Ovary (tissue), 3 donors: ENCODE measurements around the gene PDK2.

Experiments used
- POLR2A ChIP-seq: fragments of 450-650 bp; IDR thresholded peaks from one replicate; pipeline ENCODE4 v1.6.1; 2017; ENCODE audit warnings: antibody characterized with exemption, mild to moderate bottlenecking, moderate library complexity
- TF ChIP-seq, protein P1 (sequence below), 3 donors: fragments of 450-650 bp in 2 of 3; fragments of 200-600 bp in 1 of 3; IDR thresholded peaks; one replicate each; pipeline versions ENCODE4 v1.5.1 to v1.8.0; 2016 to 2022; ENCODE audit warnings: antibody characterized with exemption in 3 of 3, mild to moderate bottlenecking in 1 of 3
- donor health status: DM: no; HTN: no; CAD: no.

DNA sequence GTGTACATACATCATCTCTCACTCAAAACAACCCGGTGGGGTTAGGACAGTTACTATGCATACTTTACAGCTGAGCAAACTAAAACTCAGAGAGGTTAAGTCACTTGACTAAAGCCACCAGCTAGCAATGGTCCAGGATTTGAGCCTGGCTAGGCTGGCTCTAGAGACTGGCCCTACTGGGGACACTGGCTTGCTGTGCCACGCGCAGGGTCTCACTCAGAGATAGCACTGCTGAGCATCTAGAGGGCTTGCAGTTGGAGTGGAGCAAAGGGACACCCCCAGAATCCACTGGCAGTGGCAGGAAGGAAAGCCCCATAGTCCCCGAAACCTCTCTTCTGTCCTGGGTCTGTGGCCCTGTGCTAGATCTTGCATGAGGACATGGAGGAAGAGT is 23.7 kb downstream of the PDK2 start:
- TF ChIP-seq, protein P1, sequence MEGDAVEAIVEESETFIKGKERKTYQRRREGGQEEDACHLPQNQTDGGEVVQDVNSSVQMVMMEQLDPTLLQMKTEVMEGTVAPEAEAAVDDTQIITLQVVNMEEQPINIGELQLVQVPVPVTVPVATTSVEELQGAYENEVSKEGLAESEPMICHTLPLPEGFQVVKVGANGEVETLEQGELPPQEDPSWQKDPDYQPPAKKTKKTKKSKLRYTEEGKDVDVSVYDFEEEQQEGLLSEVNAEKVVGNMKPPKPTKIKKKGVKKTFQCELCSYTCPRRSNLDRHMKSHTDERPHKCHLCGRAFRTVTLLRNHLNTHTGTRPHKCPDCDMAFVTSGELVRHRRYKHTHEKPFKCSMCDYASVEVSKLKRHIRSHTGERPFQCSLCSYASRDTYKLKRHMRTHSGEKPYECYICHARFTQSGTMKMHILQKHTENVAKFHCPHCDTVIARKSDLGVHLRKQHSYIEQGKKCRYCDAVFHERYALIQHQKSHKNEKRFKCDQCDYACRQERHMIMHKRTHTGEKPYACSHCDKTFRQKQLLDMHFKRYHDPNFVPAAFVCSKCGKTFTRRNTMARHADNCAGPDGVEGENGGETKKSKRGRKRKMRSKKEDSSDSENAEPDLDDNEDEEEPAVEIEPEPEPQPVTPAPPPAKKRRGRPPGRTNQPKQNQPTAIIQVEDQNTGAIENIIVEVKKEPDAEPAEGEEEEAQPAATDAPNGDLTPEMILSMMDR (IDR thresholded peaks at IDR 0.05), result no peak
- no peak for TF ChIP-seq POLR2A
